A549 (cell line): ENCODE results near the gene FARSB. TPM values are rescaled to one million over a fixed set of nuclear protein-coding genes. Genes with fewer than 3 reads are reported as not detected.
"Not testable (repeated sequence)": the region's sequence is repeated elsewhere in the genome, so short reads cannot be mapped to it uniquely, and the experiment has no call there.

Source experiments
- ATAC-seq, 2 experiments: fragments of 200-7000 bp in 1 of 2; fragments of >200 bp in 1 of 2; cut with Nextera tagmentation in 1 of 2; cut with Tn5 transposase in 1 of 2; 3 replicates each; pipeline versions ENCODE4 v1.8.0 to v1.9.1; 2018 to 2020; ENCODE audit warnings: mild to moderate bottlenecking in 1 of 2, moderate library complexity in 1 of 2
- CTCF ChIA-PET: fragments of 300-600 bp; sonication (Branson Sonifier 250); formaldehyde crosslinking; extraction: SDS; loops from one replicate; lab custom pipeline; 2021; ENCODE audit warnings: antibody characterized with exemption, inconsistent platforms; lab: Yijun Ruan, JAX
- POLR2A ChIA-PET: fragments of 350-600 bp; formaldehyde crosslinking; extraction: SDS; loops from one replicate; lab custom pipeline; 2021; ENCODE audit warnings: antibody characterized with exemption, inconsistent platforms; lab: Yijun Ruan, JAX
- DNase-seq, 2 experiments: peaks; one replicate each; pipeline versions ENCODE4 v3.0.0 to v3.0.0-alpha.2; 2011 to 2016; ENCODE audit warnings: low read depth in 1 of 2, low spot score in 1 of 2
- FAIRE-seq: peaks from 2 replicates; lab custom pipeline; 2011; peaks lifted over from hg19 to GRCh38; lab: Jason Lieb, UNC
- H3K27ac ChIP-seq, 2 experiments: fragments of >200 bp; sonication (Bioruptor Twin); formaldehyde crosslinking; 3 replicates each; pipeline ENCODE4 v1.5.1; 2016 to 2017
- H3K4me1 ChIP-seq: fragments of >200 bp; sonication (Bioruptor Twin); formaldehyde crosslinking; 3 replicates; pipeline ENCODE4 v1.6.1; 2016
- H3K4me2 ChIP-seq: fragments of >200 bp; sonication (Bioruptor Twin); formaldehyde crosslinking; 3 replicates; pipeline ENCODE4 v1.6.1; 2016
- H3K4me3 ChIP-seq: fragments of >200 bp; sonication (Bioruptor Twin); formaldehyde crosslinking; 3 replicates; pipeline ENCODE4 v1.5.1; 2016
- H3K9me3 ChIP-seq: fragments of >200 bp; sonication (Bioruptor Twin); formaldehyde crosslinking; 3 replicates; pipeline ENCODE4 v1.6.1; 2016
- BHLHE40 ChIP-seq: IDR thresholded peaks from 2 replicates; pipeline ENCODE4 v1.6.1; 2012; ENCODE audit warnings: low read depth, low read length, inconsistent platforms
- CBX2 ChIP-seq: fragments of 200-600 bp; sonication (generic); IDR thresholded peaks from 2 replicates; pipeline ENCODE4 v1.6.1; 2016; ENCODE audit warnings: low read depth, mild to moderate bottlenecking, borderline replicate concordance
- CEBPB ChIP-seq, 2 experiments: fragments of >200 bp in 1 of 2; sonication (Bioruptor Twin) in 1 of 2; formaldehyde crosslinking in 1 of 2; IDR thresholded peaks; 2 replicates each; pipeline ENCODE4 v1.6.1; 2012 to 2016
- CHD2 ChIP-seq: fragments of 150-350 bp; IDR thresholded peaks from 2 replicates; pipeline ENCODE4 v1.6.1; 2014; ENCODE audit warnings: low read length; ENCODE audit not compliant: partially characterized antibody
- CHD4 ChIP-seq: fragments of 200-600 bp; sonication (generic); IDR thresholded peaks from 2 replicates; pipeline ENCODE4 v1.6.1; 2016; ENCODE audit warnings: antibody characterized with exemption, mild to moderate bottlenecking, borderline replicate concordance
- ESRRA ChIP-seq: fragments of 150-350 bp; IDR thresholded peaks from 2 replicates; pipeline ENCODE4 v1.6.1; 2014; ENCODE audit warnings: mild to moderate bottlenecking, low read length, borderline replicate concordance
- FOSL2 ChIP-seq, 2 experiments: fragments of 450-650 bp in 1 of 2; fragments of >200 bp in 1 of 2; sonication (Bioruptor Twin) in 1 of 2; formaldehyde crosslinking; IDR thresholded peaks; 2 replicates each; pipeline versions ENCODE4 v1.5.0 to v1.6.1; 2016 to 2020; ENCODE audit warnings: mild to moderate bottlenecking in 1 of 2, moderate library complexity in 1 of 2
- HOXA7 ChIP-seq: fragments of 250-450 bp; sonication (Bioruptor Pico); IDR thresholded peaks from 2 replicates; pipeline ENCODE4 v1.5.0; 2020; ENCODE audit warnings: mild to moderate bottlenecking, moderate library complexity
- HOXB13 ChIP-seq: fragments of 250-450 bp; sonication (Bioruptor Pico); IDR thresholded peaks from 2 replicates; pipeline ENCODE4 v1.5.0; 2020; ENCODE audit warnings: low read depth, mild to moderate bottlenecking, moderate library complexity
- JUNB ChIP-seq: fragments of >200 bp; sonication (Bioruptor Twin); formaldehyde crosslinking; IDR thresholded peaks from 2 replicates; pipeline ENCODE4 v1.6.1; 2016
- NFE2L2 ChIP-seq: fragments of 150-350 bp; conservative IDR thresholded peaks from 2 replicates; pipeline ENCODE4 v1.6.1; 2014; ENCODE audit warnings: low read length
- NPAS2 ChIP-seq: fragments of 250-450 bp; sonication (Bioruptor Pico); IDR thresholded peaks from 2 replicates; pipeline ENCODE4 v1.8.0; 2022; ENCODE audit warnings: mild to moderate bottlenecking, moderate library complexity, borderline replicate concordance
- RAD21 ChIP-seq, 2 experiments: fragments of >200 bp in 1 of 2; sonication (Bioruptor Twin) in 1 of 2; formaldehyde crosslinking in 1 of 2; IDR thresholded peaks in 1 of 2; conservative IDR thresholded peaks in 1 of 2; 2 replicates in 1 of 2; 3 replicates in 1 of 2; pipeline ENCODE4 v1.6.1; 2012 to 2018; ENCODE audit warnings: inconsistent platforms in 1 of 2
- RFX5 ChIP-seq: fragments of 450-650 bp; IDR thresholded peaks from 2 replicates; pipeline ENCODE4 v1.7.1; 2014; ENCODE audit warnings: antibody characterized with exemption, mild to moderate bottlenecking, moderate library complexity
- SREBF2 ChIP-seq: fragments of 450-650 bp; IDR thresholded peaks from 2 replicates; pipeline ENCODE4 v1.6.1; 2014; ENCODE audit warnings: mild to moderate bottlenecking, moderate library complexity
- TFCP2L1 ChIP-seq: fragments of 250-450 bp; sonication (Bioruptor Pico); IDR thresholded peaks from 2 replicates; pipeline ENCODE4 v1.5.0; 2021; ENCODE audit warnings: mild to moderate bottlenecking
- ZSCAN20 ChIP-seq: fragments of 250-450 bp; sonication (Bioruptor Pico); IDR thresholded peaks from 2 replicates; pipeline ENCODE4 v1.8.0; 2022; ENCODE audit warnings: mild to moderate bottlenecking, moderate library complexity
- WGBS: methylation state at CpG from one replicate; pipeline ENCODE4 v1.1.6; 2017; ENCODE audit errors: missing lambda C conversion rate; 5-methylcytosine and 5-hydroxymethylcytosine counted together
- polyA plus RNA-seq, 4 experiments: library from polyadenylated mRNA; depleted of rRNA in 3 of 4; stranded (reverse); fragments of >200 nt; fragmentation: RNase III in 1 of 4; extraction: RNeasy Plus Mini Kit Qiagen cat#74134 plus additional on column Dnase treatment in 1 of 4; gene quantifications; 2 replicates in 3 of 4; 3 replicates in 1 of 4; pipeline ENCODE4 v1.2.3, GENCODE V29; 2011 to 2017
- TF ChIP-seq, protein P1 (sequence below): fragments of >200 bp; sonication (Bioruptor Twin); formaldehyde crosslinking; IDR thresholded peaks from 3 replicates; pipeline ENCODE4 v1.6.1; 2016
- TF ChIP-seq, protein P2 (sequence below): IDR thresholded peaks from 2 replicates; pipeline ENCODE4 v1.6.1; 2012
- TF ChIP-seq, protein P3 (sequence below): fragments of 250-450 bp; sonication (Bioruptor Pico); IDR thresholded peaks from 2 replicates; pipeline ENCODE4 v1.5.0; 2020; ENCODE audit warnings: low read depth, mild to moderate bottlenecking, moderate library complexity
- TF ChIP-seq, protein P4 (sequence below): fragments of >200 bp; sonication (Bioruptor Twin); formaldehyde crosslinking; IDR thresholded peaks from 3 replicates; pipeline ENCODE4 v1.5.1; 2016

Gene FARSB
- polyA plus RNA-seq, 2 of the 4 experiments (the other 2 are of a cell fraction), result 41.0 to 77.4 TPM

DNA sequence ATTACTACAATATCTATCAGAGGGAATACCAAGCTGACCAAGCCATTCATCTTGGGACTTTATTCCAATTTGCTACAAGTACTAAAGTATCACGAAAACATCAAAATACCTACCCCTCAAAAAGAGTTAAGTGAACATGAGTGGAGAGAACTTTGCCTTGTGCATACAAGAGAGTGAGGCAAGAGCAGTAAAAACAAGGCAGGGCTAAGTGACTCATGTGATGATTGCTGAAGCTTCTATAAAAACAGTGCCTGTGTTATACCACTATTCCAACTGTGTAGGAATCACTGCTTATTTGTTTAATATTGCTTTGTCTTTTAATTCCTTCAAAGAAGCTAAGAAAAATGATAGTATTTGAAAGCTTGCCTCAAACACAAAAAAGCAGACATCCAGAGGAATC, 61.2 kb downstream of the FARSB start (continued):
- TF ChIP-seq, protein P1, sequence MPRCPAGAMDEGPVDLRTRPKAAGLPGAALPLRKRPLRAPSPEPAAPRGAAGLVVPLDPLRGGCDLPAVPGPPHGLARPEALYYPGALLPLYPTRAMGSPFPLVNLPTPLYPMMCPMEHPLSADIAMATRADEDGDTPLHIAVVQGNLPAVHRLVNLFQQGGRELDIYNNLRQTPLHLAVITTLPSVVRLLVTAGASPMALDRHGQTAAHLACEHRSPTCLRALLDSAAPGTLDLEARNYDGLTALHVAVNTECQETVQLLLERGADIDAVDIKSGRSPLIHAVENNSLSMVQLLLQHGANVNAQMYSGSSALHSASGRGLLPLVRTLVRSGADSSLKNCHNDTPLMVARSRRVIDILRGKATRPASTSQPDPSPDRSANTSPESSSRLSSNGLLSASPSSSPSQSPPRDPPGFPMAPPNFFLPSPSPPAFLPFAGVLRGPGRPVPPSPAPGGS, result no peak
- no peak for TF ChIP-seq NFE2L2
- no peak for TF ChIP-seq RFX5
- no peak for TF ChIP-seq CHD2
- TF ChIP-seq BHLHE40, result no peak

DNA sequence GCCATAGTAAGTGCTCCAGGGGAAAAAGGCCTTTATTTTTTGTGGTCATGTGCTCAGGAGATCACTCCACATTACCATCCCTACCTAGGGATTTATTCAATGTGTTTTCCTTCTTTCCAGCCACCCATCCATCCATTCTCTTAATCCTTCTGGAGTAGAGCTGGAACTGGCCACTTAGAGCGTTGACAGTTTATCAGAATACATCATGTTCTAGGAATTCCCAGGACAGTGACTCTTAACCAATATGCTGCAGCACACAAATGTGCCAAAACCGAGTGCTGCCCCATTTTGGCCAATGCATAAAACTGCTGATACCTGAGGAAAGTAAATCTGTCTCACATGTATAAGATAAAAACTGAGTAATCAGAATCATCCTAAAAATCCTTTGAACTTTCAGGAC, 63.7 kb downstream of the FARSB start:
- Histone ChIP-seq H3K4me1 (peaks cover 14% of the 10 kb centered on the region), H3K9me3 (no peaks in the 10 kb centered on the region), H3K4me3 (no peak overlapping the region), H3K27ac (no peak overlapping the region), H3K4me2 (no peak overlapping the region)
- no peak for ATAC-seq
- POLR2A ChIA-PET, result no interaction called here
- CTCF ChIA-PET, result interaction anchor here (0.6 kb wide), 1 partner anchor 9 kb away, joined by 3 read pairs; no protein-coding TSS in a partner anchor
- TF ChIP-seq, protein P2, sequence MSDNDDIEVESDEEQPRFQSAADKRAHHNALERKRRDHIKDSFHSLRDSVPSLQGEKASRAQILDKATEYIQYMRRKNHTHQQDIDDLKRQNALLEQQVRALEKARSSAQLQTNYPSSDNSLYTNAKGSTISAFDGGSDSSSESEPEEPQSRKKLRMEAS, result no peak
- TF ChIP-seq CHD4, result no peak
- TF ChIP-seq CBX2, result no peak
- no peak for TF ChIP-seq JUNB
- FAIRE-seq, result no peak
- no peak for DNase-seq
- 75% methylated on average over 2 of the region's 2 CpGs for WGBS

DNA sequence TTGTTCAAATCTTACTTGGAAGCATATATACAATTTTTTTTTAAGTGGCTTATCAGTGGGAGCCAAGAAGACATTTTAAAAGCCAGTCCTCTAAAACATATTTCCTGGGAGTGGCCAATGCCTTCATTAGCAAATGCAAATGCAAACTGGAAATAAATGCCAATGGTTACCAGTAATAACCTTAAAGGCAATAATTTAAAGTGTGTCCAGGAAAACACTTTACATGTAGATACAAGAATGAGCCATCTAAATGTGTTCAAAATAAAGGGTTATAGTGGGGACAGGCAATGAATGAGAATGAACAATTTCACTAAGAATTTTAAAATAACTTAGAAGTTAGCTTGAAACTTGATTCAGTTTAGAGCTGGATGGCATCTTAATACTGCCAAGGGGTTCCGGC, 64.2 kb downstream of the FARSB start:
- CTCF ChIA-PET, result interaction anchor here (0.6 kb wide), 1 partner anchor 8 kb away, joined by 3 read pairs; no protein-coding TSS in a partner anchor

DNA sequence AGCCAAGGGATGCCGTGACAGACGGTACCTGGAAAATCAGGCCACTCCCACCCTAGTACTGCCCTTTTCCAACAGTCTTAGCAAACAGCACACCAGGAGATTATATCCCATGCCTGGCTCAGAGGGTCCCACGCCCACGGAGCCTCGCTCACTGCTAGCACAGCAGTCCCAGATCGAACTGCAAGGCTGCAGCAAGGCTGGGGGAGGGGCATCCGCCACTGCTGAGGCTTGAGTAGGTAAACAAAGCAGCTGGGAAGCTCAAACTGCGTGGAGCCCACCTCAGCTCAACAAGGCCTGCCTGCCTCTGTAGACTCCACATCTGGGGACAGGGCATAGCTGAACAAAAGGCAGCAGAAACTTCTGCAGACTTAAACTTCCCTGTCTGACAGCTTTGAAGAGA, 71.3 kb downstream of the FARSB start:
- FAIRE-seq, H3K4me2 ChIP-seq, ATAC-seq, DNase-seq, H3K4me1 ChIP-seq, H3K4me3 ChIP-seq, H3K27ac ChIP-seq, POLR2A ChIA-PET, H3K9me3 ChIP-seq: not testable (repeated sequence)
- CTCF ChIA-PET, result interaction anchor here (1.0 to 1.9 kb wide), 3 partner anchors 10 to 23 kb away, joined by 3 to 4 read pairs (median 3); no protein-coding TSS in a partner anchor
- WGBS, result 91% methylated on average over 8 of the region's 8 CpGs

More for the DNA sequence above, 64.2 kb downstream of the FARSB start:
- no peak for DNase-seq
- POLR2A ChIA-PET, result no interaction called here
- TF ChIP-seq ZSCAN20 (CRISPR knock-in tag) (no peak), CEBPB (IDR thresholded peaks at IDR 0.05) (no peak), TFCP2L1 (CRISPR knock-in tag) (no peak), HOXB13 (CRISPR knock-in tag) (no peak), RAD21 (conservative IDR thresholded peaks at IDR 0.05 in 1 of 2, IDR thresholded peaks at IDR 0.05 in 1 of 2) (no peak), FOSL2 (IDR thresholded peaks at IDR 0.05) (no peak), FOSL2 (CRISPR knock-in tag; IDR thresholded peaks at IDR 0.05) (no peak), NPAS2 (CRISPR knock-in tag) (no peak), SREBF2 (no peak), ESRRA (no peak), HOXA7 (no peak), CHD2 (no peak)
- TF ChIP-seq, protein P3, sequence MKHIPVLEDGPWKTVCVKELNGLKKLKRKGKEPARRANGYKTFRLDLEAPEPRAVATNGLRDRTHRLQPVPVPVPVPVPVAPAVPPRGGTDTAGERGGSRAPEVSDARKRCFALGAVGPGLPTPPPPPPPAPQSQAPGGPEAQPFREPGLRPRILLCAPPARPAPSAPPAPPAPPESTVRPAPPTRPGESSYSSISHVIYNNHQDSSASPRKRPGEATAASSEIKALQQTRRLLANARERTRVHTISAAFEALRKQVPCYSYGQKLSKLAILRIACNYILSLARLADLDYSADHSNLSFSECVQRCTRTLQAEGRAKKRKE (CRISPR knock-in tag), result no peak
- TF ChIP-seq, protein P4, sequence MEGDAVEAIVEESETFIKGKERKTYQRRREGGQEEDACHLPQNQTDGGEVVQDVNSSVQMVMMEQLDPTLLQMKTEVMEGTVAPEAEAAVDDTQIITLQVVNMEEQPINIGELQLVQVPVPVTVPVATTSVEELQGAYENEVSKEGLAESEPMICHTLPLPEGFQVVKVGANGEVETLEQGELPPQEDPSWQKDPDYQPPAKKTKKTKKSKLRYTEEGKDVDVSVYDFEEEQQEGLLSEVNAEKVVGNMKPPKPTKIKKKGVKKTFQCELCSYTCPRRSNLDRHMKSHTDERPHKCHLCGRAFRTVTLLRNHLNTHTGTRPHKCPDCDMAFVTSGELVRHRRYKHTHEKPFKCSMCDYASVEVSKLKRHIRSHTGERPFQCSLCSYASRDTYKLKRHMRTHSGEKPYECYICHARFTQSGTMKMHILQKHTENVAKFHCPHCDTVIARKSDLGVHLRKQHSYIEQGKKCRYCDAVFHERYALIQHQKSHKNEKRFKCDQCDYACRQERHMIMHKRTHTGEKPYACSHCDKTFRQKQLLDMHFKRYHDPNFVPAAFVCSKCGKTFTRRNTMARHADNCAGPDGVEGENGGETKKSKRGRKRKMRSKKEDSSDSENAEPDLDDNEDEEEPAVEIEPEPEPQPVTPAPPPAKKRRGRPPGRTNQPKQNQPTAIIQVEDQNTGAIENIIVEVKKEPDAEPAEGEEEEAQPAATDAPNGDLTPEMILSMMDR, result no peak
- FAIRE-seq, result no peak
- 95% methylated on average over 1 of the region's 1 CpG for WGBS
- no peak overlapping the region for H3K4me2 ChIP-seq
- no peak overlapping the region for H3K4me3 ChIP-seq
- H3K9me3 ChIP-seq, result no peaks in the 10 kb centered on the region
- no peak for ATAC-seq
- peaks cover 14% of the 10 kb centered on the region for H3K4me1 ChIP-seq
- H3K27ac ChIP-seq, result no peak overlapping the region
